Renal cortical epithelial cell (primary cell): ENCODE results near the gene MN1. TPM values are rescaled to one million over a fixed set of nuclear protein-coding genes. Genes with fewer than 3 reads are reported as not detected.

Experiments used
- DNase-seq: peaks from one replicate; pipeline ENCODE4 v3.0.0-alpha.2; 2011; ENCODE audit warnings: low read depth
- total RNA-seq: library from RNA; depleted of rRNA; stranded (reverse); fragments of >200 nt; gene quantifications from 2 replicates; pipeline ENCODE4 v1.2.3, GENCODE V29; 2014

MN1 gene
- total RNA-seq, result 0.17 and 0.85 TPM in 2 replicates

GRCh38 chr22:27801616-27802345 is at the start of gene MN1:
MN1 (minus strand) TSS chr22:27801756; CDS start chr22:27800543, 1,213 bp downstream.
- DNase-seq, result peak; percentile 8

DNA sequence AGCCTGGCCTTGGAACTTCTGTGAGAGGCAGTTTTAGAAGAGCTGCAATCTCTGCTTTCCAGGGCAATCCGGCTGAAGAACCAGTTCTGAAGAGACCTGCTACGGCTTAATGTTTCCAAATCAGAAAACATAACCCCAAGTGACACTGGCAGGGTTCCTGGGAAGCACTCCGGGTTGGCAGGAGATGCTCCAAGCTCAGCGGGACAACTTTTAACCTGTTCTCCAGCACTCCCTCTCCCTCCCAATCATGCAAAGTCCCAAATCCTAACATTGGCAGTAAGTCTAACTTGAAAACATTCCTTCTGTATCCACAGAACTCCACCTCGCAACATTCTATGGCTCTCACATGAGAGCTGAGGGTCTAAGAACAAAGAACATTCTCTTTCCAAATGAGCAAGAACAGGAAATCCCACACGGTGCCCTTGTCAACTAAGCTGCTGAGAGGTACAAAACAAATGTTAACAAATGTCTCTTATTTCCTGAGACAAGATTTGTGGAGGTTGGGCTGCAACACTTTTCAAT is 48.5 kb upstream of the MN1 start:
- no peak for DNase-seq

GRCh38 chr22:27848005-27848404 is 46.4 kb upstream of the MN1 start:
- DNase-seq, result no peak

DNA sequence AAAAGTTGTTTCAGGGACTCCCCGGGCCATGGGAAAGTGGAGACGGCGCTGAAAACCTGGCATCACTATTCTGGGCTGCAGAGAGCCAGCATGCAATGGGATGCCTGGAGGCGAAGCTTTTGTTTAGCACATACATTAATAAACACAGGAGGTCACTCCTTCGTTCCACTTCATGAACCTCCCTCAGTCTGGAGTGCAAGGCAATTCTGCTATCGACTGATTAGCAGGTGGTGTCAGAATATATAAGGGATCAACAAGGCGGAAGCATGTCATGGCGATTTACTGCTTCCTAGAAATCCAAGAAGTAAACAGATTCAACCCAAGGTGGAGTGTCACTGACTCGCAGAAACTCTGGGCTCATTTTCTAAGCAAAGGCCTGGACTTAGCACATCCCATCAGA is 45.4 kb upstream of the MN1 start:
- DNase-seq, result no peak

- DNase-seq, result no peak
Observed at GRCh38 chr22:27846248-27846757, 44.7 kb upstream of the MN1 start.

GRCh38 chr22:27845644-27846043 is 44.1 kb upstream of the MN1 start:
- DNase-seq, result no peak

GRCh38 chr22:27844656-27845591 is 43.4 kb upstream of the MN1 start:
- no peak for DNase-seq

- DNase-seq, result no peak
Observed at GRCh38 chr22:27844256-27844655, 42.7 kb upstream of the MN1 start.

DNA sequence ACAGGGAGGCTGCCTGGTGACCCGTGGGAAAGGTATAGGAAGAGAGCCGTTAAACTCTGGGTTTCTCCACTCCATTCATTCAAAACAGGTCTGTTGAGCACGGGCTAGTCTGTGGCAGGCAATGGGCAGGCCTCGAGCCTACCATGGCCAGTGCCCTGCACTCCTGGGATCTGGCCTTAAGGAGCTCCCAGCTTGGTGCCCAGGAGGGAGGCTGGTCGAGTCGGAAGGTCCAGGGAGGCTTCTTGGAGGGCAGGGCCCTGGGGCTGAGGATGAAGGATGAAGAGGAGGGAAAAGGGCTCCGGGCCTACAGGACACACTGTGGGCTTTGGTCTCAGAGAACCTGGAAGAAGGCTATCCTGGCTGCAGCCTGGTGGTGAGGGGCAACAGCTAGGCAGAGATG is 41.9 kb upstream of the MN1 start:
- no peak for DNase-seq

DNA sequence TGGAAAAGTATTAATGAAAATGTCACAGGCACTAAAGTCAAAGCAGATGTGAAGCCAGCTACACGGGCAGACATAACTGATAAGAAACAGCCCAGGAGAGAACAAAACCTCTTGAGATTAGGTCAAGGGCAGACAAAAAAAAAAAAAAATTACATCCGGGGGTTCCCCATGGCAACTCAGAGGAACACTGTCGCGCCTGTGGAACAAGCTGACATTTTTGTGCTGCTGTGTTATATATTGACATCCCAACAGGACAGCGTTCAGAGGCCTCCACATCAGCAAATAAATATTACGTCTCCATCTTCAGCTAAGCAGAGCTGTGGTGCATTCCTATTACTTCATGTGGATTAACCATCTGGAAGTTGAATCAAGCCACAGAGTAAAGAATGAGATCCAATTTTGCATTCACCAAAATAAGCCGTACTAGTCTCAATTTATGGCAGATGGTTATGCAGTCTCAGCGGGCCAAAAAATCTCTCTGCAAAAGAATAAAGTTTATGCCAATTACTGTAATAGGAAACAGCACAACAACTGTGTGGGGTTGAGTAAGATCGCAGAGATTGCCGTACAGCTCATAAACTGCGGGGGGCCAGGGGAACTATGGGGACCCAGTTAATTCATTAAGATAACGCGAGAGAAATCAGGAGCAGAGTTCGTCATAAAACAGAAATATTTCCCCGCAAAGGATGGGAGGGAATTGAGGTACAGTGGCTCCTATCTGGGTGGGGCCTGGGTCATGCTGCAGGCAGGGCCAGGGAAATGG is 41.3 kb upstream of the MN1 start:
- no peak for DNase-seq

GRCh38 chr22:27842201-27842600 is 40.6 kb upstream of the MN1 start:
- DNase-seq, result no peak

GRCh38 chr22:27840436-27840835 is 38.9 kb upstream of the MN1 start:
- no peak for DNase-seq

DNA sequence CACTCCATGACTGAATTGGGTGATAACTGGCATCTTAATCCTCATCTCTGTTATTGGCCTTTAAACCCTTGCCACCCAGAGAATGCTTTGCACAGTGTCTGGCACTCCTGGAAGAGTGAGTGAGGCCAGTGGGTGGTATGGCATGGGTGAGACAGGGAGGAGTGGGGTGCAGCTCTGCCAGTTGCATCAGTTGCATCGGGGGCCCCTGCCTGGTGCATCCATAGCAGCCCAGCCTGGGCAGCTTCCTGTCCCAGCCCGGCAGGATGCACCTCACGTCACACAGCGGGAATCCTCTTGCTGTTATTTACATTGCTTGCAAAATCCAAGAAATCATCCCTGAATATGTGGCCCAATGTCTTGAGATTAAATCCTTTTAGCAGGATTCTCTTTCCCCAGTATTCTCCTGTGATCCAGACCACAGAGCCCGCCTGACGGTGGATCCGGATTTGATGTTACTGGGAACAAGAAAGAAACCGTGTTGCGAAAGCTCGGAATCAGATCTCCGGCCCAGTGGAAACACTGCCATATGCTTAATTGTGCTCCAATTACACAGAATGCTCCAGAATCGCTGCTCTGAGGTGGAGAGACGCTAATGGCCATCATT is 37.6 kb upstream of the MN1 start:
- DNase-seq, result no peak

DNA sequence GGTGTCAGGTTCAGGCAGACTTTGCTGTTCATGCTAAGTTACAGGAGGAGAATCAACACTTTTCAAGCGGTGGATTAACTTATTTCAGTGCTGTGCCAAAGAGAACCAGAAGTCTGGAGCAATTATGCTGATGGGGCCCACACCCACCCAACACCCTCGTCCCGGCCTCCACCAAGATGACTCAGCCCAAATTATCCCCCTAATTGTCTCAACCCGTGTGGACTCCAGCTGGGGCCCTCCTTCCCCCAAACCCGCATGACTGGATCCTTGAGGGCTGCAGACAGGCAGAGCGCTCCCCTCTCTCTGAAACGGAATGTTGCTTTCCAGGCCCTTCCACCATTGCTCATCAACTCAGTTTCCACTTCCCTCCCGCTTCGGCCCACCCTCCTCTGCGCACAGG is 34.6 kb upstream of the MN1 start:
- no peak for DNase-seq

GRCh38 chr22:27835446-27835845 is 33.9 kb upstream of the MN1 start:
- DNase-seq, result peak; percentile 4

DNA sequence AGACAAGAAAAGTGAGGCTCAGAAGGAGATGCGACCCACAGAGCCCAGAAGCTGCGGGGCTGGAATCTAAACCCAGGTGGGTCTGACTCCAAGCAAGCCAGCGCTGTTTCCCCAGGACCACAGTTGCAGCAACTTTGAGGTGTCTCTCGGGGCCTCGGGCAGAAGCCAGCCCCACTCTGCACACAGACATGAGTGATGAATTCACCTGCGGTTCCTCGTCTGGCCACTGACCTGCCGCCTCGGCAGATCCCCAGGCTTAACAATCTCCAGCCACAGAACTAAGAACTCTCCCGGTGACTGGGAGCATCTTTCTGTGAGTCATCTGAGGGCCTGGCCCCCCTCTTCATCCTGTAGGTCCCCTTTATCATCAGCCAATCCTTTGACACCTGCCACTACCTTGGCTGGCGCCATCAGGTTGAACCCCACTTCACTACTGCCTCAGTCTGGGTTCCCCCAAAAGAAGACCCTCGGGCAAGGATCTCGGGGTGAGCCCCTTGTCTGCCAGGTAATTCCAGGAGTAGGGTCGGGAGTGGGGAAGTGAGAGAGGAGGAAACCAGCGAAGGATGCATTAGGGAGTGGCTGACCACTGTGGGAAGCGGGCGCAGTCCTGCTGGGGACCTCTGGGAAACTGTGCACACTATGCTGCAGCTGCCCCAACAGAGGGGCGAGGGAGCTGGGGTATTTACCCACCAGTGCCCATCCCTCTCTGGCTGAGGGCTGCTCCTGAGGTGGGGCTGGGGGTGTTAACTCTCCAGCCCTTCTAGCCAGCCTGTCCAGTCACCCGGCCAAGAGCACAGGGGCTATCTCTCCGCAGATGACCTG is 33.0 kb upstream of the MN1 start:
- no peak for DNase-seq

- no peak for DNase-seq
Observed at GRCh38 chr22:27833803-27834202, 32.2 kb upstream of the MN1 start.

DNA sequence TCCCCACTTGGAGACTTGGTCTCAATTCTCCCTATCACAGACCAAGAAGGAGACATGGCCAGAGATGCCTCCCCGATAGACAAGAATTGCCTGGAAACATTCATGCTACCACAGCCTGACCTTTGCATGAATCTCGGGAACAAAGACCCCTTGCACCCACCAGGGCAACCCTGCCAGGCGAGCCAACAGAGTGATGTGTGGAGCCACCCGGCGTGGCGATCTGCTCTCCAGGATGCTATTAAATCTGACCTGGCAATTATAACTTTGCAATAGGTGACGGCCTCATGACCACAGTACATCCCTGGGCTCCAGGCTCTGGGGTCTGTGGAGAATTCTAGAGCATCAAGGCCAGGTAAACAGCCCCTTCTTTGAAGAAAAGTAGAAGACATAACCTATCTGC is 31.1 kb upstream of the MN1 start:
- no peak for DNase-seq

- no peak for DNase-seq
Observed at GRCh38 chr22:27829620-27830019, 28.1 kb upstream of the MN1 start.
